NCI-H2029 treated with DMSO at 0.1 percent for 48 hours (cell line): ENCODE data around the gene GJD3.
A peak's percentile ranks its signal among the peaks of the same experiment; 100 is the strongest.

Source experiments
- DNase-seq: peaks from one replicate; lab custom pipeline; 2025; lab: John Stamatoyannopoulos, UW

The GJD3 gene

DNA sequence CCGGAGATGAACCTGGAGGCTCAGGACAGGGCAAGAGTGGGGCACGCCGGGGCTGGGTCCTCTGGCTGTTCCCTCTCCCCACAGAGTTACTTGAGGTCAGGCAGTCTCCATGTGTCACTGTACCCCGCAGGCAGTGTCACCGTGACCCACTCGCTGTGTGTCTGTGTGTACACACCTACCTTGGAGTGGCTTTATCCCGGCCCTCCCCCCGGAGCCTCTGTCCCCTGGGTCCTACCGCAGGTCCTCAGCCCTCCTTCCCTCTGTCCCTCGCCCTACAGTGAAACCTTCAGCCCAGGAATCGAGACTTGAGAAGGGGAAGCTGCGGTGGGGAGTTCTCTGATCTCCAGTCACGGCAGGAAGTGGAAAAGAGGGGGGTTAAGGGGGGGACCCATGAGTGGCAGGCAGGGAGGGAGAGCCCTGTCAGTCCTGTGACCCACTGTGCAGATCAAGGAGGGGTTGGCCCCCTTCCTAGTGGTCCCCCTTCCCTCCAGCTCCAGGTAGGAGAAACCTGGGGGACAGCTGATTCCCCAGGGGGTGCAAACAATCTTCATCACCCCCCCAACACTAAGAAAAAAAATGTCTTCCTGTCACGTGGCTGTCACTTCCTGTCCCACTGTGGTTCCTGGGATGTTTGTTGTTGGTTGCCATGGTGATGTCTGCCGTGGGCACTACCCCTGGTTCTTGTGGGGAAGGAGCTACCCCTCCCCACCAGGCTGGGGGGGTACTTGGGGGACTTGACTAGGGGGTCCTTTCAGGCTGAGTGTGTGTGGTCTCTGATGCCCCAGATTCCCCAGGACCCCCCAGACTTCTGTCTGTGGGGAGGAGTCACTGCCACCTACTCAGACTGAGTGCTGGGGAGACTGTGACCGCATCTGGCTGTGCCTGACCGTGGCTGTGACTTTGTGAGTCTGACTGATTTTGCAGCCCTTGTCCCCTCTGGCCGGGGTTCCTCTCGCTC is 41.9 kb downstream of the GJD3 start:
- DNase-seq, result no peak

DNA sequence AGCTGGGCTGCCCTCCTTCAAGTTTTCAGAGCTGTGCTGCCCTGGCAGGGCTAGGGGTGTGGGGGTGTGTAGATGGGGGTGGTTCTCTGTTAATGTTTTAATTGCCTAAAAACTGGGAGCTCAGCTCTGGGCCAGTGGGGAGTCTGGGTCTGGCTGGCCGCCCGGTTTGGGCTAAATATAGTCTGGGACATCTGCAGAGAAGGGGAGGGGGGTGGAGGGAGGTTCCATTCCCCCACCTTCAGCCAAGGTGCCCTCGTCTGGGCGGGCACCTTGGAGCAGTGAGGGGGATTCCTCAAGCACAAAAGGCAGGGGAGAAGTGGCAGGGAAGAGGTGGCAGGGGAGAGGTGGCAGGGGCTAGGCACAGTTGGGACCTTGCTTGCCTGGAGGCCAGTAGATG is 42.6 kb downstream of the GJD3 start:
- no peak for DNase-seq

- no peak for DNase-seq
These were observed 43.0 kb downstream of the GJD3 start for GRCh38 chr17:40321524-40321929.

DNA sequence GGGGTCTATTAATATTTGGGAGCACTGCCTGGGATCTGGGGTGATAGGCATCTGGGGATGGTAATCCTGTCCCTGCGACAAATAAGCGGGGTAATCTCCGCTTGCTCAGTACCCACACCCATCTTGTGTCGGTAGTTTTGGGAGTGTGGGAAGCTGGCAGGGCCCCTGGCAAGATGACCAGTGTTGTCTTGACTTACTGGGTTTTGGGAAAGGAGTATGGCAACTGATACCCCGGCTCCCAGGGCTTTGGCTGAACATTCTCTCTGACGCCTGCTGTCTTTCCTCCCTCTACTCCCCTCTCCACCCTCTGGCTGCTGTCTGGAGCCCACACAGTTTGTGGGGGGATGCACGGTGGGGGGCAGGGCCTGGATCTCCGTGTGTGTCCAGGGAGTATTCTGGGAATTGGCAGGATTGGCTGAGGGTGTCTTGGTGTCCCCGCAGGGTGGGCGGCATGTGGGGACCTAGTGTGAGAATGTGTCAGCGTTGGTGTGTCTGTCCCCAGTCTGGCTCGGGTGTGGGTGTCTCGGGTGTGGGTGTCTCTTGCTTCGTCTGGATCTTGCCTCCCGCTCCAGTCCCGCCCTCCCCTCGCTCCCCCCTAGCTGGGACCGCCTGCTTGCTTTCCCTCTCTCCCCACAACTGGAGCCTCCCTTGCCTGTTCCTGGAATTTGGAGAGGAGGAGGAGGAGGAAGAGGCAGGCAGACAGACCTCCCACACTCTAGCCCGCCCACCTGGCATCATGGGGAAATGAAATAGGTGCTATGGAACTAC is 43.6 kb downstream of the GJD3 start:
- no peak for DNase-seq

DNA sequence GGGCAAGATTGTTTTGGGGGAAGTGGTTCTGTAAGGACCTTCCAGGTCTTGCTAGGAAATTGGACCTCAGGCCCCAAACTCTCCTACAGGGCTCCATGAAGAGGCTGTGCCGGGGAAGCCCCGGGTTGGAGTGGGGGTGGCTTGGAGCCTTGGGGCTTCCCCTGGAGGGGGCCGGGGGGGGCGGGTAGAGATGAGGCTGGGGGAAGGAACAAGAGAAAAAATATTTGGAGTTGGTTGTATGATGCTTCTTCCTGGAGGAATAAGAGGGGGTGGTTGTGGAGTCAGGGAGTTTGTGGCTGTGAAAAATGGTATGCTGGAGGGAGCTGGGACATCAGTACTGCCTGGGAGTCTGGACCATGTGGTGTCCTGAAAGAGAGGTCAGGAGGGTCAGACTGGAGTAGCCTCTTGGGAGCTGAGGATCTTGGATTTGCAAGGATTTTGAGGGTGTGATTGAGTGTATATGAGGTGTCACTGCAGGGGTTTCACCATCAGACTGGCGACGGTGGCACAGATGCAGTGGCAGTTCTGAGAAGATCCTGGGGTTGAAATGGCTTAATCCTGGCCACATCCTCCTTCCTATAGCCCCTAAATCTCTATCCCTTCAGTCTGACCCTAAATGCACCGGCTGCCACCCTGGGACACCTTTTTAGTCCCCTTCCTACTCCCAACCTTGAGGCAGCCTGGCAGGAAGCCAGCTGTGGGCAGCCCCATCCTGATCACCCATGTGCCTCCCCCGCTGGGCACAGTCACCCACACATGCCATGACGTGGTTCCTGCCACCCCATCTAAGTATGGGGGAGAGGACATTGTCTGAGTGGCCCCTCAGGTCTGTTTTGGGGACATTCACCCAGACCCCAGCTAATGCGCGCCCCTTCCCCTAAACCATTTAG is 44.6 kb downstream of the GJD3 start:
- no peak for DNase-seq

DNA sequence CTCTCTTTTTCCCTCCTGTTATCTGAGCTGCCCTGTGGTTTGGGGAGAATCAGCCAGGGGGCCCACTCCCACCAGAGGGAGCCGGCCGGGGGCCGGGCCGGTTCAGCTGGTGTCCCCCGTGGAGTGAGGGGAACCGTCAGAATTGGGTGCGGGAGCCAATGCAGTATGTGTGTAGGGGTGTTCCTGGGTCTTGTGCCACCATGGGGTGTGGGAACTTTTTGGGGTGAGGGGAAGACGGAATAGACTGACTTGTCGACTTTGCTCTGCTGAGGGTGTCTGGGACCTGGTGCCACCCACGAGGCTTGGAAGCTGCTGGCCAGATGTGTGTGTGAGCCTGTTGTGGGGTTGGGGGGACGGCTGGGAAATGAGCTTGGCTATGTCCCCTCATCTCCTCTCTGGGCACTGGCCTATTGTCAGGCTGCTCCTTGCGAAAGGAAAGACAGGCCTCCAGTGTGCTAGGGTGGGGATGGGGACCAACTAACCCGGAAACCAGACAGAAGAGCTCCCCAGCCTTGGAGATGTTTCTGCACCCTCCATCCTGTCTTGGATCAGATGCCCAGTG is 45.6 kb downstream of the GJD3 start:
- no peak for DNase-seq

GRCh38 chr17:40317880-40318829 is 46.4 kb downstream of the GJD3 start:
- DNase-seq, result peak; percentile 76

GRCh38 chr17:40317345-40317873 is 47.1 kb downstream of the GJD3 start:
- DNase-seq, result no peak

GRCh38 chr17:40316571-40317344 is 47.8 kb downstream of the GJD3 start:
- no peak for DNase-seq

DNA sequence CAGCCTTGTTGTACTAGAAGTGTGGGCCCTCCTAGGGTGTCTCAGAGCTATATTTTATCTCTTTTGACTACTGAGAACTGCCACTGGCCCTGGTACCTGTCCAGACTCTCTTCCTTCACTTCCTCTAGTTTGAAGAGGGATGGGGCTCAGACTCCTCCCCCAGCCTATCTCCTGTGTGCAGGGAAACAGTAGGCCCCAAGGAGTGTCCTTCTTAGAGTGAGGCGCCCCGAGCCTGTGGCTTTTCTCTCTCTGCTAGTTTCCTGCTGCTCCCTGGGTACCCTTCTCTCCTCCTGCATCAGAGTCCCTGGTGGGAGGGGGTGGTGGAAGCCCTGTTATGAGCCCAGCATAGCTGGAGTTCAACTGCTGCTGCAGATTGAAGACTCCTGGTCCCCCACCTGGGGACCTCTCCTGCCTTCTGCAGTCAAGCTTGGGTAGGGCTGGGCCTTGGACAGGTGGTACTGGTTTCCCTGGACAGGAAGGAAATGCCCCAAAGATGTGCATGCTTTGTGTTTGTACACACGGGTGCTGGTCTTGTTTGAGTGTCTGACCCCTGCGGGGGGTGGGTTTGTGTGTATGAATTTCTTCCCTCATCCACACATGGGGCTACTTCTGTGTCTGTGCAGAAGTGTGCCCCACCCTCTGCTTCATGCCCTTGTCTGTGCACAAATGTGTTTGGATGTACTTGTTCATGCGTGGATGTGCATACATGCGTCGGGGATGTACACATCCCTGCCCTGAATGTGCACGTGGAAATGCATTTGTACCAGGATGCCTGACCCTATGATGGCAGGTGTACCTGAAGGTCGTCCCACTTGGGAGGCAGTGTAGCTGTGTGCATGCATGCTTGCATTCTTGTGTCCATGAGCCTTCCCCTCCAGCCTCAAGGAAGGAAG is 48.6 kb downstream of the GJD3 start:
- DNase-seq, result no peak

DNA sequence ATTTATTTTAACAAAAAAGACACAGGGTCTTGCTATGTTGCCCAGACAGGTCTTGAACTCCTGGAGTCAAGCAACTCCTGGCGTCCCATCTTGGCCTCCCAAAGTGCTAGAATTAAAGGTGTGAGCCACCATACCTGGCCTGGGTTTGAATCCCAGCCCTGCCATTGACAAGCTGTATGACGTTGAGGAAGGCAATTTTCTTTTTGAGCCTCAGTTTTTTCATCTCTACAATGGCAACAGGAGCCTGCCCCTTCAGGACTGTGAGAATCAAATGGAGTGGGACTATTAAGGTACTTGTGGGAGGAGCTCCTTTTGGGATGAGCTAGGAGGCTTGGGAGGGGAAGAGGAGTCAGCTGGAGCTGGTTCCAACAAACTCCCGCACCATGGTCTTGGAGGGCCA is 49.3 kb downstream of the GJD3 start:
- no peak for DNase-seq

DNA sequence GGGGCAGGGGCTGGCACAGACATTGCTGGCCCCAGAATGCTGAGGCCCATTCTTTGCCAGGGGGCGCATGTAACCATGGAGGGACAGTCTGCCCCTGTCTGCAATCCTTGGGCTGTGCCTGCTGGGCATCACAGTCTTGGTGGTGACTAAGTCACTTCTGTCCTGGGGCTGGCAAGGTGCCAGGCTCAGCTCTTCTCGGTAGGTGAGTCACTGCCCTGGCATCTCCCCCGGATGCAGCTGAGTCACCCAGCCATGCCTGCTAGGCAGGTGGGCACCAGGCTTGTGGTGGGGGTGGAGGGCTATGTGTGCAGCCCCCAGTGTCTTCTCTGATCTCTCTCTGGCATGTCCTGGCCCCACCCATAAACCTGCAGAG is 50.0 kb downstream of the GJD3 start:
- peak; percentile 70 for DNase-seq

- peak; percentile 26 for DNase-seq
These were observed 50.6 kb downstream of the GJD3 start for GRCh38 chr17:40313668-40314583.
